ENCODE measurements around the gene MOBP. TPM values are rescaled to one million over a fixed set of nuclear protein-coding genes. Genes with fewer than 3 reads are reported as not detected.

Gene MOBP
- total and polyA plus RNA-seq, 4 donors: not detected

GRCh38 chr3:39466988-39467387 lies 492 bp upstream of the MOBP start:
- H3K27ac ChIP-seq (ENCODE audit: low read depth in 1 of 2, low read length in 2 of 2): no peak overlapping the region
- 84% methylated on average over 3 of the region's 3 CpGs for WGBS
- H3K4me1 ChIP-seq (ENCODE audit: control insufficient read depth in 4 of 4, insufficient read depth in 4 of 4, low read length in 3 of 4): no peaks in the 10 kb centered on the region
- no peak for TF ChIP-seq JUND (IDR thresholded peaks at IDR 0.05)
- no peak for TF ChIP-seq ZBTB33 (IDR thresholded peaks at IDR 0.05)
- no peak for TF ChIP-seq SP1 (IDR thresholded peaks at IDR 0.05)
- TF ChIP-seq RAD21 (IDR thresholded peaks at IDR 0.05): no peak
- TF ChIP-seq MAX (IDR thresholded peaks at IDR 0.05): no peak
- TF ChIP-seq HNF4G (IDR thresholded peaks at IDR 0.05): no peak
- no peak for TF ChIP-seq RXRA (IDR thresholded peaks at IDR 0.05)
- no peak for TF ChIP-seq ATF3 (IDR thresholded peaks at IDR 0.05)
- TF ChIP-seq REST (IDR thresholded peaks at IDR 0.05): no peak
- no peak for TF ChIP-seq EGR1 (IDR thresholded peaks at IDR 0.05; ENCODE audit: low read depth in 2 of 2)
- TF ChIP-seq NR2F2 (IDR thresholded peaks at IDR 0.05): no peak
- no peak for TF ChIP-seq HNF4A (conservative IDR thresholded peaks at IDR 0.05)
- no peak for TF ChIP-seq YY1 (IDR thresholded peaks at IDR 0.05)
- TF ChIP-seq TAF1 (conservative IDR thresholded peaks at IDR 0.05): no peak
- no peak for TF ChIP-seq FOXA2 (IDR thresholded peaks at IDR 0.05)
- no peak for TF ChIP-seq FOXA1 (IDR thresholded peaks at IDR 0.05)
- no peak overlapping the region for H3K9ac ChIP-seq (ENCODE audit: low read depth in 1 of 2, low read length in 2 of 2)
- no peaks in the 10 kb centered on the region for H3K36me3 ChIP-seq (ENCODE audit: control insufficient read depth in 4 of 4, insufficient read depth in 3 of 4, low read depth in 1 of 4, low read length in 3 of 4)
- H3K9me3 ChIP-seq (ENCODE audit: control insufficient read depth in 4 of 4, low read length in 3 of 4): no peaks in the 10 kb centered on the region
- no peak for DNase-seq (ENCODE audit: low spot score)
- peaks cover 0 to 2% (median 0%) of the 10 kb centered on the region in 4 donors for H3K27me3 ChIP-seq (ENCODE audit: control insufficient read depth in 4 of 4, insufficient read depth in 4 of 4, low read length in 3 of 4)
- H3K4me3 ChIP-seq (ENCODE audit: low read depth in 1 of 3, low read length in 3 of 3): no peak overlapping the region

GRCh38 chr3:39468108-39468436 lies 592 bp downstream of the MOBP start:
- H3K9me3 ChIP-seq (ENCODE audit: control insufficient read depth in 4 of 4, low read length in 3 of 4): no peaks in the 10 kb centered on the region
- 90% methylated on average over 4 of the region's 4 CpGs for WGBS
- TF ChIP-seq HNF4G (IDR thresholded peaks at IDR 0.05): no peak
- no peak for TF ChIP-seq NR2F2 (IDR thresholded peaks at IDR 0.05)
- TF ChIP-seq YY1 (IDR thresholded peaks at IDR 0.05): no peak
- TF ChIP-seq RXRA (IDR thresholded peaks at IDR 0.05): no peak
- no peak for TF ChIP-seq ATF3 (IDR thresholded peaks at IDR 0.05)
- no peak for TF ChIP-seq REST (IDR thresholded peaks at IDR 0.05)
- TF ChIP-seq JUND (IDR thresholded peaks at IDR 0.05): no peak
- no peak for TF ChIP-seq EGR1 (IDR thresholded peaks at IDR 0.05; ENCODE audit: low read depth in 2 of 2)
- TF ChIP-seq FOXA2 (IDR thresholded peaks at IDR 0.05): no peak
- TF ChIP-seq ZBTB33 (IDR thresholded peaks at IDR 0.05): no peak
- TF ChIP-seq TAF1 (conservative IDR thresholded peaks at IDR 0.05): no peak
- TF ChIP-seq RAD21 (IDR thresholded peaks at IDR 0.05): no peak

More at GRCh38 chr3:39468108-39468436, 592 bp downstream of the MOBP start:
- no peaks in the 10 kb centered on the region for H3K36me3 ChIP-seq (ENCODE audit: control insufficient read depth in 4 of 4, insufficient read depth in 3 of 4, low read depth in 1 of 4, low read length in 3 of 4)
- no peaks in the 10 kb centered on the region for H3K4me1 ChIP-seq (ENCODE audit: control insufficient read depth in 4 of 4, insufficient read depth in 4 of 4, low read length in 3 of 4)
- no peak overlapping the region for H3K9ac ChIP-seq (ENCODE audit: low read depth in 1 of 2, low read length in 2 of 2)
- no peak overlapping the region for H3K27ac ChIP-seq (ENCODE audit: low read depth in 1 of 2, low read length in 2 of 2)
- no peak for DNase-seq (ENCODE audit: low spot score)
- peaks cover 0 to under 1% (median 0%) of the 10 kb centered on the region in 4 donors for H3K27me3 ChIP-seq (ENCODE audit: control insufficient read depth in 4 of 4, insufficient read depth in 4 of 4, low read length in 3 of 4)
- no peak overlapping the region for H3K4me3 ChIP-seq (ENCODE audit: low read depth in 1 of 3, low read length in 3 of 3)
